Kidney epithelial cell (primary cell): ENCODE data around the gene PSORS1C2. TPM values are rescaled to one million over a fixed set of nuclear protein-coding genes. Genes with fewer than 3 reads are reported as not detected.

Experiments used
- DNase-seq: peaks from one replicate; pipeline ENCODE4 v3.0.0-alpha.2; 2010; ENCODE audit warnings: low read depth
- H3K27me3 ChIP-seq: 2 replicates; pipeline ENCODE4 v1.6.0; 2011; ENCODE audit warnings: low read length; ENCODE audit not compliant: control insufficient read depth, insufficient read depth
- H3K36me3 ChIP-seq: 2 replicates; pipeline ENCODE4 v1.5.1; 2011; ENCODE audit warnings: low read length; ENCODE audit not compliant: control insufficient read depth, insufficient read depth
- H3K4me3 ChIP-seq: 2 replicates; pipeline ENCODE4 v1.5.1; 2011; ENCODE audit warnings: low read depth, mild to moderate bottlenecking, control low read depth, low read length
- CTCF ChIP-seq: IDR thresholded peaks from 2 replicates; pipeline ENCODE4 v1.5.1; 2011; ENCODE audit warnings: mild to moderate bottlenecking, moderate library complexity, low read length, control low read depth, inconsistent platforms; ENCODE audit not compliant: insufficient read depth, poor library complexity, severe bottlenecking
- total RNA-seq: library from RNA; depleted of rRNA; stranded (reverse); fragments of >200 nt; gene quantifications from 2 replicates; pipeline ENCODE4 v1.2.3, GENCODE V29; 2015

The PSORS1C2 gene
- total RNA-seq, 1 donor from 2014 or later, result not detected

- TF ChIP-seq CTCF, result no peak
- Histone ChIP-seq H3K27me3 (no peaks in the 10 kb centered on the region), H3K4me3 (no peak overlapping the region), H3K36me3 (no peaks in the 10 kb centered on the region)
- DNase-seq, result no peak
Measured at GRCh38 chr6:31131595-31131994, 7.3 kb downstream of the PSORS1C2 start.

GRCh38 chr6:31130751-31131150, 8.1 kb downstream of the PSORS1C2 start:
- Histone ChIP-seq H3K4me3 (no peak overlapping the region), H3K27me3 (no peaks in the 10 kb centered on the region), H3K36me3 (no peaks in the 10 kb centered on the region)
- DNase-seq, result no peak
- TF ChIP-seq CTCF, result no peak

- no peaks in the 10 kb centered on the region for H3K27me3 ChIP-seq
- TF ChIP-seq CTCF, result no peak
- H3K4me3 ChIP-seq, result no peak overlapping the region
- no peaks in the 10 kb centered on the region for H3K36me3 ChIP-seq
- no peak for DNase-seq
Measured at GRCh38 chr6:31129130-31129529, 9.7 kb downstream of the PSORS1C2 start.

- no peak for DNase-seq
- peak; percentile 91 for TF ChIP-seq CTCF
Measured at GRCh38 chr6:31128093-31128676, 10.7 kb downstream of the PSORS1C2 start.

GRCh38 chr6:31126396-31127175, 12.3 kb downstream of the PSORS1C2 start:
- DNase-seq, result no peak
- TF ChIP-seq CTCF, result no peak
- Histone ChIP-seq H3K4me3 (no peak overlapping the region), H3K27me3 (no peaks in the 10 kb centered on the region), H3K36me3 (no peaks in the 10 kb centered on the region)

More at GRCh38 chr6:31128093-31128676, 10.7 kb downstream of the PSORS1C2 start:
- no peaks in the 10 kb centered on the region for H3K36me3 ChIP-seq
- H3K27me3 ChIP-seq, result no peaks in the 10 kb centered on the region
- no peak overlapping the region for H3K4me3 ChIP-seq
